ENCODE measurements around the gene HOXB7. TPM values are rescaled to one million over a fixed set of nuclear protein-coding genes. Genes with fewer than 3 reads are reported as not detected.

Gene HOXB7
- total and polyA plus RNA-seq, 8 donors, result 0.35 to 1.3 (median 0.70) TPM; not detected in 2

DNA sequence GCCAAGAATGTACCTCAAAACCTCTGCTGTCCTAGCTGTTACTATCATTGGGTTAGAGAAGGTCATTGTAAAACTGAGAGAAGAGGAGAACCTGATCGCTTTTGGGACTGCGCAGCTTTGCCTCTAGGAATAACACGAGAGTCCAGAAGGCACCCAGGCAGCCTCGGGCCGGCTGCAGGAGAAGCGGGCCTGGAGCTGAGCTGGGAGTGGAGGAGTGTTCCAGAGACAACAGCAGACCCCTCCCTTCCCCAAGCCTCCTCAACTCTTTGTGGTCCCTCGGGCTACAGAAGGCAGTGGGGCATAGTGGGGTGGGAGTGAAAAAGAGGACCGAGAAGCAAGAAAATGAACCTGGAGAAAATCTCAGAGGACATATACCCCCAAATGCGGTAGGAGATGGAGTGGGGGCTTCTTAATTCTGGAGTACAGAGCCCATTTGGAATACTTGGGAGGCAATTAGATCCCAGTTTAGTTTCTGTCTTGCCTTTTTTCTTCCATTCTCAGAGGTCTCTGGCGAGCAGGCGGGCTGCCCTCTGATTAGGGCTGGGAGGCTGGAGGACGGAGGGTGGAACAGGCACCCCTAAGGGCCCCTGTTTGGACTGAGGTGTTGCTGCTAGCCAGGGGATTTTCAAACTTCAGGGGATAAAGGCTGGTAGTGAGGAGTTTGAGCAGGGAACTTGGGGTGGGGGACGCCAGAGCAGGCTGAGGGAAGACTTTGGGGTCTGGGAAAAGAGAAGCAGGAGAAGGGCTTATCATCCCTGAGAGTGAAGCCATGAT lies 52.6 kb downstream of the HOXB7 start:
- Histone ChIP-seq H3K27me3 (peaks cover 0 to 17% (median 0%) of the 10 kb centered on the region in 4 donors), H3K27ac (peak overlapping the region in 1 of 4 donors; percentile 1), H3K36me3 (no peaks in the 10 kb centered on the region), H3K4me3 (no peak overlapping the region), H3K9me3 (no peaks in the 10 kb centered on the region), H3K4me1 (no peaks in the 10 kb centered on the region)
- 50 to 54% methylated on average over 13 of the region's 13 CpGs for WGBS, 2 donors
- intact Hi-C loops (cut with DNase I), result no loop called here
- DNase-seq (peak in 1 of 6 donors; percentile 43), FAIRE-seq (no peak), ATAC-seq (no peak)
- TF ChIP-seq, protein P1, sequence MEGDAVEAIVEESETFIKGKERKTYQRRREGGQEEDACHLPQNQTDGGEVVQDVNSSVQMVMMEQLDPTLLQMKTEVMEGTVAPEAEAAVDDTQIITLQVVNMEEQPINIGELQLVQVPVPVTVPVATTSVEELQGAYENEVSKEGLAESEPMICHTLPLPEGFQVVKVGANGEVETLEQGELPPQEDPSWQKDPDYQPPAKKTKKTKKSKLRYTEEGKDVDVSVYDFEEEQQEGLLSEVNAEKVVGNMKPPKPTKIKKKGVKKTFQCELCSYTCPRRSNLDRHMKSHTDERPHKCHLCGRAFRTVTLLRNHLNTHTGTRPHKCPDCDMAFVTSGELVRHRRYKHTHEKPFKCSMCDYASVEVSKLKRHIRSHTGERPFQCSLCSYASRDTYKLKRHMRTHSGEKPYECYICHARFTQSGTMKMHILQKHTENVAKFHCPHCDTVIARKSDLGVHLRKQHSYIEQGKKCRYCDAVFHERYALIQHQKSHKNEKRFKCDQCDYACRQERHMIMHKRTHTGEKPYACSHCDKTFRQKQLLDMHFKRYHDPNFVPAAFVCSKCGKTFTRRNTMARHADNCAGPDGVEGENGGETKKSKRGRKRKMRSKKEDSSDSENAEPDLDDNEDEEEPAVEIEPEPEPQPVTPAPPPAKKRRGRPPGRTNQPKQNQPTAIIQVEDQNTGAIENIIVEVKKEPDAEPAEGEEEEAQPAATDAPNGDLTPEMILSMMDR (IDR thresholded peaks at IDR 0.05), result no peak

Small RNA genes within 50 kb of the gene (microRNA-seq; reads per million reads assigned to microRNA genes)
- 0 to 0.29 reads per million in 2 donors for gene MIR196A1

Other genes starting within 250 kb of the HOXB7 start
- 1 to 10 TPM in 5 of 6 donors, under 1 TPM in 1; 0.92 to 5.2 (median 2.8) TPM for gene SKAP1, start 180.8 kb downstream of the HOXB7 start, total RNA-seq
- gene SKAP1, start 180.8 kb downstream of the HOXB7 start, polyA plus RNA-seq, result 1 to 10 TPM; 2.9 to 3.2 TPM
- gene HOXB1, start 80.0 kb downstream of the HOXB7 start, total RNA-seq, result not detected
- gene HOXB1, start 80.0 kb downstream of the HOXB7 start, polyA plus RNA-seq, result not detected
- gene HOXB2, start 65.9 kb downstream of the HOXB7 start, total RNA-seq, result 1 to 10 TPM in 3 of 6 donors, under 1 TPM in 3; 0.39 to 5.1 (median 1.3) TPM
- 1 to 10 TPM; 2.2 to 4.6 TPM for gene HOXB2, start 65.9 kb downstream of the HOXB7 start, polyA plus RNA-seq
- gene HOXB4, start 32.7 kb downstream of the HOXB7 start, total RNA-seq, result 1 to 10 TPM in 1 of 6 donors, under 1 TPM in 5; 0.22 to 2.5 (median 0.57) TPM
- under 1 TPM; 0.89 to 0.91 TPM for gene HOXB4, start 32.7 kb downstream of the HOXB7 start, polyA plus RNA-seq
- 1 to 10 TPM; 1.1 to 5.6 (median 1.6) TPM for gene HOXB3, start 20.8 kb downstream of the HOXB7 start, total RNA-seq
- gene HOXB3, start 20.8 kb downstream of the HOXB7 start, polyA plus RNA-seq, result 1 to 10 TPM; 3.3 to 5.6 TPM
- gene HOXB5, start 17.2 kb downstream of the HOXB7 start, total RNA-seq, result under 1 TPM; 0.19 to 0.90 (median 0.26) TPM
- gene HOXB5, start 17.2 kb downstream of the HOXB7 start, polyA plus RNA-seq, result 1 to 10 TPM in 1 of 2 donors, under 1 TPM in 1; 0.80 to 1.0 TPM
- 1 to 10 TPM in 1 of 6 donors, under 1 TPM in 5; 0.12 to 1.2 (median 0.42) TPM for gene HOXB6, start 6.0 kb downstream of the HOXB7 start, total RNA-seq
- 1 to 10 TPM; 1.8 TPM for gene HOXB6, start 6.0 kb downstream of the HOXB7 start, polyA plus RNA-seq
- under 1 TPM in 1 of 6 donors, not detected in 5; 0.09 TPM for gene HOXB8, start 4.3 kb upstream of the HOXB7 start, total RNA-seq
- gene HOXB8, start 4.3 kb upstream of the HOXB7 start, polyA plus RNA-seq, result under 1 TPM; 0.12 to 0.15 TPM
- gene HOXB9, start 15.3 kb upstream of the HOXB7 start, total RNA-seq, result under 1 TPM in 1 of 6 donors, not detected in 5; 0.25 TPM
- not detected for gene HOXB9, start 15.3 kb upstream of the HOXB7 start, polyA plus RNA-seq
- gene PRAC1, start 111.5 kb upstream of the HOXB7 start, total RNA-seq, result not detected
- not detected for gene PRAC1, start 111.5 kb upstream of the HOXB7 start, polyA plus RNA-seq
- not detected for gene PRAC2, start 112.2 kb upstream of the HOXB7 start, total RNA-seq
- not detected for gene PRAC2, start 112.2 kb upstream of the HOXB7 start, polyA plus RNA-seq
- gene HOXB13, start 117.7 kb upstream of the HOXB7 start, total RNA-seq, result under 1 TPM in 1 of 6 donors, not detected in 5; 0.06 TPM
- gene HOXB13, start 117.7 kb upstream of the HOXB7 start, polyA plus RNA-seq, result not detected
- gene TTLL6, start 206.2 kb upstream of the HOXB7 start, total RNA-seq, result under 1 TPM; 0.40 to 0.98 (median 0.67) TPM
- gene TTLL6, start 206.2 kb upstream of the HOXB7 start, polyA plus RNA-seq, result 1 to 10 TPM; 1.9 to 6.0 TPM
- 10 to 100 TPM; 45.2 to 66.0 (median 57.4) TPM for gene CALCOCO2, start 220.0 kb upstream of the HOXB7 start, total RNA-seq
- 10 to 100 TPM; 31.2 to 63.9 TPM for gene CALCOCO2, start 220.0 kb upstream of the HOXB7 start, polyA plus RNA-seq

Measured in pancreas (tissue), 10 donors.